IMR-90 (cell line): ENCODE results near the gene ARHGEF39. TPM values are rescaled to one million over a fixed set of nuclear protein-coding genes. Genes with fewer than 3 reads are reported as not detected.

ENCODE experiments used
- ATAC-seq: fragments of 200-7000 bp; cut with Tn5 transposase; 2 replicates; pipeline ENCODE4 v1.9.1; 2020; ENCODE audit warnings: low read depth, mild to moderate bottlenecking, moderate library complexity
- BruUV-seq: library from RNA; stranded (reverse); fragments of 400-500 nt; replicated peaks from 2 replicates; lab custom pipeline; 2021; lab: Mats Ljungman, UMichigan
- CTCF ChIA-PET: fragments of 300-600 bp; formaldehyde crosslinking; extraction: SDS; loops from one replicate; lab custom pipeline; 2021; ENCODE audit warnings: antibody characterized with exemption; lab: Yijun Ruan, JAX
- POLR2A ChIA-PET: fragments of 300-600 bp; sonication (Branson Sonifier 250); formaldehyde crosslinking; loops from one replicate; lab custom pipeline; 2022; ENCODE audit warnings: antibody characterized with exemption; ENCODE audit not compliant: unreplicated experiment; lab: Charles Lee
- DNase-seq: peaks from one replicate; pipeline ENCODE4 v3.0.0; 2013
- H2AFZ ChIP-seq: replicated peaks from 2 replicates; pipeline ENCODE3; 2013; ENCODE audit warnings: low read length, mild to moderate bottlenecking; ENCODE audit not compliant: poor library complexity
- H2AK5ac ChIP-seq: 2 replicates; pipeline ENCODE4 v1.6.1; 2013; ENCODE audit warnings: low read depth, low read length, inconsistent platforms
- H2AK9ac ChIP-seq: replicated peaks from 2 replicates; pipeline ENCODE3; 2013; ENCODE audit warnings: mild to moderate bottlenecking, low read depth, low read length, moderate library complexity; ENCODE audit not compliant: poor library complexity
- H2BK120ac ChIP-seq: 2 replicates; pipeline ENCODE4 v1.6.1; 2013; ENCODE audit warnings: low read depth, low read length, inconsistent platforms
- H2BK15ac ChIP-seq: 3 replicates; pipeline ENCODE4 v1.6.1; 2013; ENCODE audit warnings: low read depth, low read length, inconsistent platforms
- H2BK20ac ChIP-seq: 2 replicates; pipeline ENCODE4 v1.6.1; 2013; ENCODE audit warnings: low read depth, mild to moderate bottlenecking, inconsistent platforms, low read length, moderate library complexity
- H2BK5ac ChIP-seq: 2 replicates; pipeline ENCODE4 v1.6.1; 2013; ENCODE audit warnings: mild to moderate bottlenecking, low read depth, low read length, inconsistent platforms; ENCODE audit not compliant: poor library complexity, severe bottlenecking
- H3K14ac ChIP-seq: replicated peaks from 2 replicates; pipeline ENCODE4 v1.6.1; 2013; ENCODE audit warnings: low read depth, low read length, inconsistent platforms
- H3K18ac ChIP-seq: 2 replicates; pipeline ENCODE4 v1.6.1; 2013; ENCODE audit warnings: low read depth, low read length, control low read depth
- H3K23ac ChIP-seq: 2 replicates; pipeline ENCODE4 v1.6.1; 2013; ENCODE audit warnings: low read depth, low read length, inconsistent platforms
- H3K27ac ChIP-seq: 2 replicates; pipeline ENCODE4 v1.5.1; 2013; ENCODE audit warnings: mild to moderate bottlenecking, control low read depth, low read length; ENCODE audit not compliant: insufficient read depth
- H3K27me3 ChIP-seq: 2 replicates; pipeline ENCODE4 v1.6.1; 2013; ENCODE audit warnings: low read length; ENCODE audit not compliant: control insufficient read depth, insufficient read depth
- H3K36me3 ChIP-seq: 2 replicates; pipeline ENCODE4 v1.6.1; 2013; ENCODE audit warnings: low read length, mixed read lengths; ENCODE audit not compliant: control insufficient read depth, insufficient read depth
- H3K4ac ChIP-seq: 2 replicates; pipeline ENCODE4 v1.6.1; 2013; ENCODE audit warnings: low read depth, low read length, inconsistent platforms
- H3K4me1 ChIP-seq: 2 replicates; pipeline ENCODE4 v1.6.1; 2013; ENCODE audit warnings: low read length, mixed read lengths; ENCODE audit not compliant: control insufficient read depth, insufficient read depth
- H3K4me2 ChIP-seq: 2 replicates; pipeline ENCODE4 v1.6.1; 2013; ENCODE audit warnings: low read depth, mild to moderate bottlenecking, control low read depth, low read length, moderate library complexity
- H3K4me3 ChIP-seq: 2 replicates; pipeline ENCODE4 v1.5.1; 2013; ENCODE audit warnings: low read depth, mild to moderate bottlenecking, control low read depth, low read length, moderate library complexity; ENCODE audit not compliant: insufficient read depth
- H3K56ac ChIP-seq: 2 replicates; pipeline ENCODE4 v1.6.1; 2013; ENCODE audit warnings: low read length, inconsistent platforms; ENCODE audit not compliant: insufficient read depth; ENCODE audit errors: extremely low read depth
- H3K79me1 ChIP-seq, 2 experiments: 2 replicates each; pipeline ENCODE4 v1.6.1; 2013; ENCODE audit warnings: low read length in 2 of 2, inconsistent platforms in 1 of 2, low read depth in 1 of 2
- H3K9ac ChIP-seq: 2 replicates; pipeline ENCODE4 v1.6.1; 2013; ENCODE audit warnings: low read depth, low read length, control low read depth
- H3K9me1 ChIP-seq: 2 replicates; pipeline ENCODE4 v1.6.1; 2013; ENCODE audit warnings: low read length, inconsistent platforms; ENCODE audit not compliant: insufficient read depth
- H3K9me3 ChIP-seq: 2 replicates; pipeline ENCODE4 v1.6.1; 2013; ENCODE audit warnings: low read length; ENCODE audit not compliant: control insufficient read depth, insufficient read depth
- H4K20me1 ChIP-seq: 2 replicates; pipeline ENCODE4 v1.6.1; 2013; ENCODE audit warnings: low read length, inconsistent platforms; ENCODE audit not compliant: insufficient read depth
- H4K5ac ChIP-seq: 2 replicates; pipeline ENCODE4 v1.6.1; 2013; ENCODE audit warnings: mild to moderate bottlenecking, low read depth, low read length, control low read depth
- H4K8ac ChIP-seq, 2 experiments: 2 replicates each; pipeline ENCODE4 v1.6.1; 2013; ENCODE audit warnings: low read depth in 2 of 2, low read length in 2 of 2, control low read depth in 1 of 2, inconsistent platforms in 1 of 2
- H4K91ac ChIP-seq: 2 replicates; pipeline ENCODE4 v1.6.1; 2013; ENCODE audit warnings: low read depth, low read length, inconsistent platforms; ENCODE audit not compliant: insufficient read depth
- BHLHE40 ChIP-seq: fragments of 150-350 bp; IDR thresholded peaks from 2 replicates; pipeline ENCODE4 v1.6.1; 2016; ENCODE audit warnings: mild to moderate bottlenecking, low read depth, low read length
- CEBPB ChIP-seq: IDR thresholded peaks from 2 replicates; pipeline ENCODE4 v1.6.1; 2012; ENCODE audit warnings: low read depth, low read length, improper control_type of control experiment
- CHD1 ChIP-seq: IDR thresholded peaks from 2 replicates; pipeline ENCODE4 v1.6.1; 2012; ENCODE audit warnings: low read depth, low read length, improper control_type of control experiment
- FOS ChIP-seq: fragments of 150-350 bp; IDR thresholded peaks from 2 replicates; pipeline ENCODE4 v1.6.1; 2016; ENCODE audit warnings: low read depth, low read length
- MAFK ChIP-seq: IDR thresholded peaks from 2 replicates; pipeline ENCODE4 v1.6.1; 2012; ENCODE audit warnings: low read depth, low read length, improper control_type of control experiment
- MAZ ChIP-seq: IDR thresholded peaks from 2 replicates; pipeline ENCODE4 v1.6.1; 2012; ENCODE audit warnings: low read depth, mild to moderate bottlenecking, low read length, improper control_type of control experiment, moderate library complexity, borderline replicate concordance
- MXI1 ChIP-seq: IDR thresholded peaks from 2 replicates; pipeline ENCODE4 v1.6.1; 2012; ENCODE audit warnings: low read depth, mild to moderate bottlenecking, low read length, moderate library complexity, borderline replicate concordance
- NFE2L2 ChIP-seq: fragments of 150-350 bp; IDR thresholded peaks from 2 replicates; pipeline ENCODE4 v1.6.1; 2016; ENCODE audit warnings: low read depth, mild to moderate bottlenecking, low read length
- POLR2A ChIP-seq: IDR thresholded peaks from 2 replicates; pipeline ENCODE4 v1.6.1; 2012; ENCODE audit warnings: mild to moderate bottlenecking, low read depth, low read length
- RAD21 ChIP-seq: IDR thresholded peaks from 2 replicates; pipeline ENCODE4 v1.6.1; 2012; ENCODE audit warnings: low read length, improper control_type of control experiment
- RCOR1 ChIP-seq: IDR thresholded peaks from 2 replicates; pipeline ENCODE4 v1.6.1; 2012; ENCODE audit warnings: mild to moderate bottlenecking, low read length, improper control_type of control experiment; ENCODE audit not compliant: insufficient replicate concordance
- SMC3 ChIP-seq: fragments of 150-350 bp; IDR thresholded peaks from 2 replicates; pipeline ENCODE4 v1.6.1; 2016; ENCODE audit warnings: low read depth, mild to moderate bottlenecking, antibody characterized with exemption, low read length, moderate library complexity
- WGBS, 2 experiments: methylation state at CpG; one replicate each; pipeline versions ENCODE4 v1.1.5 to v1.1.7; 2013; ENCODE audit warnings: missing lambda C conversion rate in 2 of 2; ENCODE audit not compliant: insufficient read length in 1 of 2; ENCODE audit errors: extremely low coverage in 2 of 2; 5-methylcytosine and 5-hydroxymethylcytosine counted together
- dilution Hi-C: fragments of 300-500 bp; cut with HindIII; formaldehyde crosslinking; loops from one replicate; pipeline ENCODE4 v1.14.3; 2018; ENCODE audit warnings: low sequenced_read_pairs; ENCODE audit not compliant: unreplicated experiment
- in situ Hi-C: fragments of 300-500 bp; cut with MboI; formaldehyde crosslinking; loops from 3 replicates; pipeline ENCODE4 v1.14.3; 2019; ENCODE audit warnings: low sequenced_read_pairs, inconsistent platforms, mixed read lengths
- intact Hi-C: fragments of 100-400 bp; cut with micrococcal nuclease; formaldehyde crosslinking; loops from 2 replicates; pipeline ENCODE4 v1.10.0; 2022
- polyA plus RNA-seq, 3 experiments: library from polyadenylated mRNA; depleted of rRNA; stranded (reverse); fragments of >200 nt; gene quantifications; 2 replicates each; pipeline ENCODE4 v1.2.3, GENCODE V29; 2012; ENCODE audit warnings: low replicate concordance in 1 of 3
- total RNA-seq: library from RNA; depleted of rRNA; stranded (reverse); fragments of >200 nt; gene quantifications from 2 replicates; pipeline ENCODE4 v1.2.3, GENCODE V29; 2012
- TF ChIP-seq, protein P1 (sequence below): conservative IDR thresholded peaks from 2 replicates; pipeline ENCODE4 v1.5.1; 2012; ENCODE audit warnings: mild to moderate bottlenecking, low read depth, low read length, improper control_type of control experiment
- TF ChIP-seq, protein P2 (sequence below): fragments of 150-350 bp; IDR thresholded peaks from 2 replicates; pipeline ENCODE4 v1.6.1; 2016; ENCODE audit warnings: low read depth, mild to moderate bottlenecking, low read length, moderate library complexity, borderline replicate concordance

ARHGEF39 gene
- total and polyA plus RNA-seq, 2 of the 4 experiments (the other 2 are of a cell fraction) = 2.5 to 2.8 TPM

DNA sequence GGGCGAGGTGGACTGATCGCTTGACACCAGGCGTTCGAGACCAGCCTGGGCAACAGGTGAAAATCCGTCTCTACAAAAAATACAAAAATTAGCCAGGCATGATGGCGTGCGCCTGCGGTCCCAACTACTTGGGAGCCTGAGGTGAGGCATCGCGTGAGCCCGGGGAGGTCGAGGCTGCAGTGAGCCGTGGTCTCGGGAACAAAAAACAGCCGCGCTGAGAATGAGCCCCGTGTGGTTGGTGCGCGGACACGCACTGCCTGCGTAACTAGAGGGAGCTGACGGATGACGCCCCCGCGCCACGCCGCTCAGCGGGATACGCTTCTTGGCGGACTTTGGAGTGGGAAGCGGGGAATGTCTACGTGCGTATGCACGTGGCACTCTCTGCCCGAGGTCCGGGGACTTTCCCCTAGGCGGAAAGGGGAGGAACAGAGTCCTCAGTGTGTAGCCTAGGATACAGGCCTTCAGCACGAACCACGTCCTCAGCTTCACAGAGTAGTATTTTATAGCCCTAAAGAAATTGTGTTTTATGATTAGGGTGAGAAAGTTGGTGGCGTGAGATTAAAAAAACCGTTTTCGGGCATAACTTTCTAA lies 7.4 kb downstream of the ARHGEF39 start, which contains the start of gene RMRP:
RMRP (minus strand) TSS at position 474 of the 591 bp plus-strand sequence.
- H2AK5ac ChIP-seq = peak within 1 kb of the TSS; percentile 57
- dilution Hi-C loops = no loop called here
- POLR2A ChIA-PET = interaction anchor here (0.5 to 1.3 kb wide), 4 partner anchors 25 to 70 kb away, joined by 3 to 7 read pairs (median 6); no protein-coding TSS in a partner anchor
- TF ChIP-seq MAZ (peak; percentile 38; the same call in 1 of the 2 replicates), RAD21 (peak; percentile 28; the same call in 1 of the 2 replicates), CEBPB (0 out of 2 replicates have a peak, but pooled peaks have one; percentile 10), CHD1 (no peak; the same call in 1 of the 2 replicates), NFE2L2 (peak; percentile 21; the same call in 1 of the 2 replicates), MXI1 (peak; percentile 95), RCOR1 (no peak), FOS (peak; percentile 84), BHLHE40 (peak; percentile 90), SMC3 (no peak; the same call in 1 of the 2 replicates), MAFK (no peak), POLR2A (no peak; the same call in 1 of the 2 replicates)
- TF ChIP-seq, protein P1, sequence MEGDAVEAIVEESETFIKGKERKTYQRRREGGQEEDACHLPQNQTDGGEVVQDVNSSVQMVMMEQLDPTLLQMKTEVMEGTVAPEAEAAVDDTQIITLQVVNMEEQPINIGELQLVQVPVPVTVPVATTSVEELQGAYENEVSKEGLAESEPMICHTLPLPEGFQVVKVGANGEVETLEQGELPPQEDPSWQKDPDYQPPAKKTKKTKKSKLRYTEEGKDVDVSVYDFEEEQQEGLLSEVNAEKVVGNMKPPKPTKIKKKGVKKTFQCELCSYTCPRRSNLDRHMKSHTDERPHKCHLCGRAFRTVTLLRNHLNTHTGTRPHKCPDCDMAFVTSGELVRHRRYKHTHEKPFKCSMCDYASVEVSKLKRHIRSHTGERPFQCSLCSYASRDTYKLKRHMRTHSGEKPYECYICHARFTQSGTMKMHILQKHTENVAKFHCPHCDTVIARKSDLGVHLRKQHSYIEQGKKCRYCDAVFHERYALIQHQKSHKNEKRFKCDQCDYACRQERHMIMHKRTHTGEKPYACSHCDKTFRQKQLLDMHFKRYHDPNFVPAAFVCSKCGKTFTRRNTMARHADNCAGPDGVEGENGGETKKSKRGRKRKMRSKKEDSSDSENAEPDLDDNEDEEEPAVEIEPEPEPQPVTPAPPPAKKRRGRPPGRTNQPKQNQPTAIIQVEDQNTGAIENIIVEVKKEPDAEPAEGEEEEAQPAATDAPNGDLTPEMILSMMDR = peak; percentile 20; the same call in 1 of the 2 replicates
- TF ChIP-seq, protein P2, sequence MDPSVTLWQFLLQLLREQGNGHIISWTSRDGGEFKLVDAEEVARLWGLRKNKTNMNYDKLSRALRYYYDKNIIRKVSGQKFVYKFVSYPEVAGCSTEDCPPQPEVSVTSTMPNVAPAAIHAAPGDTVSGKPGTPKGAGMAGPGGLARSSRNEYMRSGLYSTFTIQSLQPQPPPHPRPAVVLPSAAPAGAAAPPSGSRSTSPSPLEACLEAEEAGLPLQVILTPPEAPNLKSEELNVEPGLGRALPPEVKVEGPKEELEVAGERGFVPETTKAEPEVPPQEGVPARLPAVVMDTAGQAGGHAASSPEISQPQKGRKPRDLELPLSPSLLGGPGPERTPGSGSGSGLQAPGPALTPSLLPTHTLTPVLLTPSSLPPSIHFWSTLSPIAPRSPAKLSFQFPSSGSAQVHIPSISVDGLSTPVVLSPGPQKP = no peak

More for the DNA sequence above, 7.4 kb downstream of the ARHGEF39 start, which contains the start of gene RMRP:
- Histone ChIP-seq H2BK5ac (peak within 1 kb of the TSS; percentile 93), H4K5ac (peak within 1 kb of the TSS; percentile 87), H3K14ac (peak within 1 kb of the TSS; percentile 94), H3K9ac (peak within 1 kb of the TSS; percentile 85), H2BK120ac (peak within 1 kb of the TSS; percentile 90), H2AK9ac (peak within 1 kb of the TSS; percentile 92), H2AFZ (peak within 1 kb of the TSS; percentile 93), H3K9me3 (no peaks in the 10 kb centered on the region), H3K27me3 (no peaks in the 10 kb centered on the region), H2BK20ac (peak within 1 kb of the TSS; percentile 87), H3K27ac (peak within 1 kb of the TSS; percentile 88), H3K4me1 (peaks cover 10% of the 10 kb centered on the region), H3K56ac (peak within 1 kb of the TSS; percentile 82), H3K79me1 (peaks cover 15 to 37% of the 10 kb centered on the region in 2 experiments; a peak in 3 of 4 replicates), H4K91ac (peak within 1 kb of the TSS; percentile 89), H3K4me3 (peak within 1 kb of the TSS; percentile 78), H3K9me1 (peaks cover 6% of the 10 kb centered on the region), H3K36me3 (peaks cover 11% of the 10 kb centered on the region), H3K23ac (peak within 1 kb of the TSS; percentile 78), H4K20me1 (peaks cover 3% of the 10 kb centered on the region; the same call in 1 of the 2 replicates), H4K8ac (peak within 1 kb of the TSS; percentile 14 to 93), H3K18ac (peak within 1 kb of the TSS; percentile 84), H2BK15ac (peak within 1 kb of the TSS; percentile 31; the same call in 2 of the 3 replicates), H3K4me2 (peak within 1 kb of the TSS; percentile 70), H3K4ac (peak within 1 kb of the TSS; percentile 92)
- DNase-seq (peak; percentile 100), ATAC-seq (peak; percentile 86)
- CTCF ChIA-PET = interaction anchor here (0.9 to 3.1 kb wide), 7 partner anchors 9 to 75 kb away, joined by 3 to 19 read pairs (median 3); partner anchors contain the start of genes CA9, CREB3 and TLN1
- intact Hi-C loops = loop anchor here (1.0 to 10.0 kb wide), 5 partner anchors 35 to 173 kb away; partner anchors contain the start of genes HINT2 and SPAG8
- in situ Hi-C loops = loop anchor here (10.0 kb wide), 1 partner anchor 153 kb away; no protein-coding TSS in a partner anchor
- BruUV-seq = no TSS peak
- 1% methylated on average over 21 of the region's 42 CpGs; no CpG with 5 or more reads in 1 of the 2 experiments for WGBS, 2 experiments
